Activated CD4-positive, alpha-beta T cell treated with anti-CD3 and anti-CD28 coated beads for 36 hours (primary cell): ENCODE results near the gene NCKAP5. TPM values are rescaled to one million over a fixed set of nuclear protein-coding genes. Genes with fewer than 3 reads are reported as not detected.

ENCODE experiments used
- ATAC-seq: fragments of 200-7000 bp; cut with Tn5 transposase; one replicate; pipeline ENCODE4 v1.10.0; 2021; ENCODE audit warnings: mild to moderate bottlenecking, moderate library complexity
- CTCF ChIA-PET: fragments of 350-600 bp; sonication (Branson Sonifier 250); formaldehyde crosslinking; loops from one replicate; lab custom pipeline; 2021; ENCODE audit warnings: antibody characterized with exemption; lab: Charles Lee
- POLR2A ChIA-PET: fragments of 350-600 bp; sonication (Branson Sonifier 250); formaldehyde crosslinking; loops from one replicate; lab custom pipeline; 2021; ENCODE audit warnings: antibody characterized with exemption, inconsistent platforms; lab: Charles Lee
- DNase-seq: peaks from one replicate; pipeline ENCODE4 v3.0.0-alpha.2; 2020
- H3K27ac Mint-ChIP-seq: one replicate; pipeline ENCODE4 v1.8.0; 2021; ENCODE audit warnings: mixed read lengths
- H3K27me3 Mint-ChIP-seq: one replicate; pipeline ENCODE4 v1.8.0; 2021; ENCODE audit warnings: mixed read lengths
- H3K36me3 Mint-ChIP-seq: one replicate; pipeline ENCODE4 v1.8.0; 2021; ENCODE audit warnings: low read depth, mixed read lengths
- H3K4me1 Mint-ChIP-seq: one replicate; pipeline ENCODE4 v1.8.0; 2021; ENCODE audit warnings: mixed read lengths
- H3K4me3 Mint-ChIP-seq: one replicate; pipeline ENCODE4 v1.8.0; 2021; ENCODE audit warnings: mild to moderate bottlenecking, moderate library complexity, mixed read lengths
- H3K9me3 Mint-ChIP-seq: one replicate; pipeline ENCODE4 v1.8.0; 2021; ENCODE audit warnings: low read depth, mixed read lengths
- intact Hi-C, 2 experiments: fragments of 100-400 bp; cut with DNase I in 1 of 2; cut with micrococcal nuclease in 1 of 2; formaldehyde crosslinking; loops; one replicate each; pipeline versions ENCODE4 v1.14.2 to v1.15.1; 2022 to 2024; cut with DNase I, micrococcal nuclease
- total RNA-seq, 2 experiments: library from RNA; stranded (reverse); gene quantifications; one replicate each; pipeline ENCODE4 v1.2.3, GENCODE V29; 2021

Gene NCKAP5
- total RNA-seq, 2 experiments from 2014 or later = not detected

DNA sequence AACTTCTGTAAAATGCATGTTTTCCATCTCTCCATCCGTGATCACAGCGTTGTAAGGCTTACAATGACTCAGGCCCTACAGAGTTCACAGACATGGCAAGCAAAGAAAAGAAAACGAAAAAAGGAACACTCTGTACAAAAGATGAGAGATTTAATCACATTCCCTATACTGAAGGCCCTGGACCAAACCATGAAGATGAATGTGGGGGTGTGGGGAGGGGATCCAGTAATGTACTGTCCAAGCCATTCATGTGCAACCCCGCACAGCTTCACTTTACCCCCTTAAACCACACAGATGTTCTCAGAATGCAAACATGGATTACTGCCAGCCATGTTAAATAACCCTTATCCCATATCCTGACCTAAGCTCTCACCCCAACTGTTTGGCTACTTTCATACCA lies 391.1 kb downstream of the NCKAP5 start:
- DNase-seq (no peak), ATAC-seq (no peak)
- CTCF ChIA-PET = no interaction called here
- H3K9me3 Mint-ChIP-seq = peaks cover 4% of the 10 kb centered on the region
- no peaks in the 10 kb centered on the region for H3K4me1 Mint-ChIP-seq
- peaks cover 4% of the 10 kb centered on the region for H3K27me3 Mint-ChIP-seq
- no peaks in the 10 kb centered on the region for H3K36me3 Mint-ChIP-seq
- no peak overlapping the region for H3K4me3 Mint-ChIP-seq
- intact Hi-C loops = no loop called here
- POLR2A ChIA-PET = no interaction called here
- no peak overlapping the region for H3K27ac Mint-ChIP-seq

DNA sequence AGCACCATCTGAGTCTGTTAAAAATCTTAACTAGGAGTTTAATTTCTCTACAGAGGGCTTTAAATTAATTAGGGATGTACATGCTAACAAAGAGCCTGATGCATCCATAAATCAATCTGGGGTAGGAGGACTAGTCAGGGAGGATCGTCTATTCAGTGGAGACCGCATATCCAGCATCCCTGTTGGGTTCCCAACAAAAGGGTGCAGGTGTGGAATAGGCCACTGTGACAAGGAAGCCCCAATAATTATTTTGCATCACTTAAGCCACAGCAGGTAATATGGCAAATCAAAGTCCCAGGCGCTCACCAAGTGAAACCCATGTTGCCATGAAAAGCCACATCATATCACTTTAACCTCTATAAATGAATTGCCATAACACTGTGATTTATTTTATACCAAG lies 392.3 kb downstream of the NCKAP5 start:
- CTCF ChIA-PET = no interaction called here
- intact Hi-C loops = no loop called here

GRCh38 chr2:133173224-133173623 lies 395.0 kb downstream of the NCKAP5 start:
- intact Hi-C loops = loop anchor here in 1 of 2 experiments (5.0 kb wide), 1 partner anchor 1316 kb away; no protein-coding TSS in a partner anchor
- Mint-ChIP-seq H3K27me3 (peaks cover 4% of the 10 kb centered on the region), H3K9me3 (no peaks in the 10 kb centered on the region), H3K4me1 (no peaks in the 10 kb centered on the region), H3K27ac (no peak overlapping the region), H3K36me3 (no peaks in the 10 kb centered on the region), H3K4me3 (no peak overlapping the region)
- ATAC-seq (no peak), DNase-seq (no peak)
- POLR2A ChIA-PET = no interaction called here
- CTCF ChIA-PET = no interaction called here

More for the DNA sequence above, 392.3 kb downstream of the NCKAP5 start:
- Mint-ChIP-seq H3K36me3 (no peaks in the 10 kb centered on the region), H3K27me3 (peaks cover 4% of the 10 kb centered on the region), H3K27ac (no peak overlapping the region), H3K9me3 (no peaks in the 10 kb centered on the region), H3K4me3 (no peak overlapping the region), H3K4me1 (no peaks in the 10 kb centered on the region)
- POLR2A ChIA-PET = no interaction called here
- no peak for DNase-seq
- ATAC-seq = no peak

DNA sequence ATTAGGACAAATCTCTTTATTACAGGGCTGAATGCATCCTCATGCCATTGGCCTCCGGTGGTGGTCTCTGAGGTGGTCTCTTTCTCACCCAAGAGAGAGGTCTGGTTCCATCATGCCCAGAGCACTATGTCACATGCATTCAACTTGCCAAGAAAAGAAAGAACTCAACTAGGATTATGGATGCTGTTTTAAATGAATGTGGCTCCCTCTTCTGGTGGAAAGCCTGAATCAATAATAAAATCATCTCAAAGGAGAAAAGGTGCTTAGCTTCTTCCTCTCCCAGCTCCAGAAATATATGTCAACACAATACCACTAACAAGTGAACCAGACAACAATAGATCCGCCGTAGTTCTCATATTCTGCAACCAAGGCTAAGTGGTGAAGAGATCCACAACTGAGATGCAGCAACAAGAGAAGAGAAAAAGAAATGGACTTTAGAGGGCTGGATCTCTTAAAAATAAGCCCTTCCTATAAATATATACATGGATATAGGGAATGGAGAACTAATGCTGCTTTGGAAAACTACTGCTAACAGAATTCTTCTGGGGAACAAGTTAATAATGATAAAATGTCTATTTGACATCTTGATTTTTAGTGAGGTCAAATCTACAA lies 396.8 kb downstream of the NCKAP5 start:
- CTCF ChIA-PET = no interaction called here
- Mint-ChIP-seq H3K27ac (no peak overlapping the region), H3K27me3 (peaks cover 6% of the 10 kb centered on the region), H3K36me3 (no peaks in the 10 kb centered on the region), H3K9me3 (no peaks in the 10 kb centered on the region), H3K4me1 (no peaks in the 10 kb centered on the region), H3K4me3 (no peak overlapping the region)
- ATAC-seq = no peak
- intact Hi-C loops = loop anchor here in 1 of 2 experiments (1.0 to 5.0 kb wide), 3 partner anchors 624 to 1314 kb away; no protein-coding TSS in a partner anchor
- DNase-seq = no peak
- POLR2A ChIA-PET = no interaction called here

DNA sequence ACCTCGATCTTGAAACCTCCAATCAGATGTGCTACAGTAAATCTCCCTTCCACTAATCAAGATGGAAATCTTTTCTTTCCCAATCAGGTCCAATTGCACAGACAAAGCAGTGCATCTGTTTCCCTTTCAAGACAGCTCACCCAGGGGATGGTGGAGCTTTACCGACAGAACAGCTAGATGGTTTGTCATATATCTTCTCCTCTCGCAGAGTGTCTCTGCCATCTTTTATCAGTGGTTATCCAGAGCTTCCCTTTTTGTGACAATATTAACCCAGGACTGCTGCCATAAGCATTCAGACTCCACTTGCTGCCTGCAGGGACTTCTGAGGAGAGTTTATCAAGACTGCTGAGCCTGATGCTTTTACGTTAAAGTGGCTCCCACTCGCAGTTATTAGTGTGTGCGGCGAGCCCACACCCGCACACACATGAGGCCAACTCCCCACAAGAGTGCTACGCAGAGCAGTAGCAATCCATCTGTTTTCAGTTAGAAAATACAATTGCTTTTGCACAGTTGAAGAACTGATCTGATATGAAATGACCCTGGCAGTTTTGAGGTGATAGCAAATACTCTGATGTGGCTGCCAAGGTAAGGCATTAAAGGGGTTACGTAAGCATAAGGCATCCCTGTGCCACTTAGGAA lies 398.9 kb downstream of the NCKAP5 start:
- Mint-ChIP-seq H3K4me1 (no peaks in the 10 kb centered on the region), H3K27ac (no peak overlapping the region), H3K36me3 (no peaks in the 10 kb centered on the region), H3K4me3 (no peak overlapping the region), H3K9me3 (no peaks in the 10 kb centered on the region), H3K27me3 (peaks cover 2% of the 10 kb centered on the region)
- ChIA-PET POLR2A (no interaction called here), CTCF (interaction anchor here (1.1 kb wide), 1 partner anchor 623 kb away, joined by 3 read pairs; no protein-coding TSS in a partner anchor)
- DNase-seq = no peak
- intact Hi-C loops = no loop called here
- ATAC-seq = no peak

GRCh38 chr2:133167990-133168389 lies 400.3 kb downstream of the NCKAP5 start:
- Mint-ChIP-seq H3K4me1 (no peaks in the 10 kb centered on the region), H3K4me3 (no peak overlapping the region), H3K9me3 (no peaks in the 10 kb centered on the region), H3K27me3 (peaks cover 2% of the 10 kb centered on the region), H3K36me3 (no peaks in the 10 kb centered on the region), H3K27ac (no peak overlapping the region)
- ATAC-seq (no peak), DNase-seq (no peak)
- intact Hi-C loops = no loop called here
- POLR2A ChIA-PET = no interaction called here
- CTCF ChIA-PET = interaction anchor here (0.5 to 0.6 kb wide), 3 partner anchors 296 to 1632 kb away, joined by 3 to 5 read pairs (median 4); no protein-coding TSS in a partner anchor

DNA sequence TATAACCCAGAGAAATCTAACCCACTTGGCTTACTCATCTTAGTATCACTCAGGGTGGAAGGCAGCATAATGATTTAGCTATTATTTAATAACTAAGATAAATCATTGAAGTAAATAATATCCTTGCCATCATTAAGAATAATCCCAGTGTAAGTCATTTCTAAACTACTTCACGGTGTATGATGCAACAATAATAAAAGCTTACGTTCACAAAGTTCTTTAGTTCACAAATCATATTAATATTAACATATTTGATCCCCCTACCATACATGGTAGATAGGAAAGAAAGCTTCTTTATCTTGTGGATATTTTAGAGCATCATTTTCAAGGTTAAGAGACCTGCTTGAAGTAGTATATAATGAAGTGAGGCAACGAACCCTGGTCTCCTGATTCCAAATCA lies 401.0 kb downstream of the NCKAP5 start:
- H3K9me3 Mint-ChIP-seq = no peaks in the 10 kb centered on the region
- intact Hi-C loops = no loop called here

DNA sequence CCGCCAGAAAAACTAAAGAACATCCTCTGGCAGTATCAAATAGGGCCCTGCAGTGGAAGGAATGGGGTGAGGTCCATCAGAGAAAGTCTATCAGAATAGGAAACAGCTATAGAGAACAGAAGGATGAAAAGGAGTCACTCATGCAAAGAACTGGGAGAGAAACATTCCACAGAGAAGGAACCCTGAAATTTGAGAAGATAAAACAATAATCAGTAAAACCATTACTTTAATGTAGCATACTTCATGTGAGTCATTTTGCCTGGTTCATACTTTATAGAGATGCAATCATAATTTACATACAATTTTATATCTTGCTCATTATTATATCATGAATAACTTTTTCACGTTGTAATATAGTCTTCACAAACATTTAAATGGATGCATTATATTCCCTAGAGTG lies 402.2 kb downstream of the NCKAP5 start:
- CTCF ChIA-PET = no interaction called here
- no peak overlapping the region for H3K27ac Mint-ChIP-seq
- H3K36me3 Mint-ChIP-seq = no peaks in the 10 kb centered on the region
- POLR2A ChIA-PET = no interaction called here
- no peaks in the 10 kb centered on the region for H3K4me1 Mint-ChIP-seq
- DNase-seq (no peak), ATAC-seq (no peak)
- H3K9me3 Mint-ChIP-seq = no peaks in the 10 kb centered on the region
- intact Hi-C loops = no loop called here
- H3K27me3 Mint-ChIP-seq = peaks cover 2% of the 10 kb centered on the region
- no peak overlapping the region for H3K4me3 Mint-ChIP-seq

More for the DNA sequence above, 401.0 kb downstream of the NCKAP5 start:
- Mint-ChIP-seq H3K4me3 (no peak overlapping the region), H3K4me1 (no peaks in the 10 kb centered on the region), H3K27me3 (peaks cover 2% of the 10 kb centered on the region), H3K36me3 (no peaks in the 10 kb centered on the region), H3K27ac (no peak overlapping the region)
- ChIA-PET CTCF (no interaction called here), POLR2A (no interaction called here)
- ATAC-seq (no peak), DNase-seq (no peak)

GRCh38 chr2:133163111-133163510 lies 405.2 kb downstream of the NCKAP5 start:
- DNase-seq = no peak
- H3K4me3 Mint-ChIP-seq = no peak overlapping the region
- POLR2A ChIA-PET = no interaction called here
- no peak for ATAC-seq
- no peak overlapping the region for H3K27ac Mint-ChIP-seq
- H3K9me3 Mint-ChIP-seq = no peaks in the 10 kb centered on the region
- intact Hi-C loops = no loop called here
- H3K4me1 Mint-ChIP-seq = no peaks in the 10 kb centered on the region
- no peaks in the 10 kb centered on the region for H3K36me3 Mint-ChIP-seq
- peaks cover 2% of the 10 kb centered on the region for H3K27me3 Mint-ChIP-seq
- CTCF ChIA-PET = interaction anchor here (0.7 kb wide), 1 partner anchor 789 kb away, joined by 3 read pairs; no protein-coding TSS in a partner anchor

- Mint-ChIP-seq H3K4me3 (no peak overlapping the region), H3K4me1 (no peaks in the 10 kb centered on the region), H3K27me3 (peaks cover 4% of the 10 kb centered on the region), H3K27ac (no peak overlapping the region), H3K9me3 (no peaks in the 10 kb centered on the region), H3K36me3 (no peaks in the 10 kb centered on the region)
- ATAC-seq = no peak
- intact Hi-C loops = no loop called here
- POLR2A ChIA-PET = no interaction called here
- DNase-seq = no peak
- CTCF ChIA-PET = no interaction called here
Observed at GRCh38 chr2:133158442-133158841, 409.8 kb downstream of the NCKAP5 start.

DNA sequence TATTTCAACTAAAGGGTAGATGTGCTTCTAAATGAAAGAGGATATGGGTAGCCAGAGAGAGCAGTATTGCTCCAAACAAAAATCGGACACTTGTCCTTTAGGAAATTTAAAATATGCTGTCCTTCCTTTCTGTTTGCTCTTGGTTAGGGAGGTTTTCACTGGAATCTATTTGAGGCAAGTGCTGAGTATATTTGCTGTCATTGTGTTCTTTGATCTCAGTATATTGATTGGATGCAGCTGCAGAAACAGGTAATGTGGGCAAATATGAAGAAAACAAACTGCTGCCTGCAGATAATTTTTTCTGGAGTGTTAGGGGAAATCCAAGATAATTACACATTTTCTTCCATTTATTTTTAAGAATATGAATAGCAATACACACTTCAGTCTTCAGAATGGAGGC lies 410.2 kb downstream of the NCKAP5 start:
- ChIA-PET POLR2A (no interaction called here), CTCF (no interaction called here)

GRCh38 chr2:133157141-133157540 lies 411.1 kb downstream of the NCKAP5 start:
- no peaks in the 10 kb centered on the region for H3K36me3 Mint-ChIP-seq
- POLR2A ChIA-PET = no interaction called here
- H3K27ac Mint-ChIP-seq = no peak overlapping the region
- no peaks in the 10 kb centered on the region for H3K4me1 Mint-ChIP-seq
- H3K9me3 Mint-ChIP-seq = no peaks in the 10 kb centered on the region
- H3K4me3 Mint-ChIP-seq = no peak overlapping the region
- CTCF ChIA-PET = no interaction called here
- intact Hi-C loops = no loop called here
- ATAC-seq = no peak
- DNase-seq = no peak
- peaks cover 4% of the 10 kb centered on the region for H3K27me3 Mint-ChIP-seq

More for the DNA sequence above, 410.2 kb downstream of the NCKAP5 start:
- Mint-ChIP-seq H3K27me3 (peaks cover 4% of the 10 kb centered on the region), H3K36me3 (no peaks in the 10 kb centered on the region), H3K4me3 (no peak overlapping the region), H3K27ac (no peak overlapping the region), H3K9me3 (no peaks in the 10 kb centered on the region), H3K4me1 (no peaks in the 10 kb centered on the region)
- intact Hi-C loops = no loop called here
- DNase-seq (no peak), ATAC-seq (no peak)
